ENCODE results near the gene OR7D2. TPM values are rescaled to one million over a fixed set of nuclear protein-coding genes. Genes with fewer than 3 reads are reported as not detected.

The OR7D2 gene
- polyA plus RNA-seq, 5 donors: 0.05 to 2.0 (median 0.12) TPM

DNA sequence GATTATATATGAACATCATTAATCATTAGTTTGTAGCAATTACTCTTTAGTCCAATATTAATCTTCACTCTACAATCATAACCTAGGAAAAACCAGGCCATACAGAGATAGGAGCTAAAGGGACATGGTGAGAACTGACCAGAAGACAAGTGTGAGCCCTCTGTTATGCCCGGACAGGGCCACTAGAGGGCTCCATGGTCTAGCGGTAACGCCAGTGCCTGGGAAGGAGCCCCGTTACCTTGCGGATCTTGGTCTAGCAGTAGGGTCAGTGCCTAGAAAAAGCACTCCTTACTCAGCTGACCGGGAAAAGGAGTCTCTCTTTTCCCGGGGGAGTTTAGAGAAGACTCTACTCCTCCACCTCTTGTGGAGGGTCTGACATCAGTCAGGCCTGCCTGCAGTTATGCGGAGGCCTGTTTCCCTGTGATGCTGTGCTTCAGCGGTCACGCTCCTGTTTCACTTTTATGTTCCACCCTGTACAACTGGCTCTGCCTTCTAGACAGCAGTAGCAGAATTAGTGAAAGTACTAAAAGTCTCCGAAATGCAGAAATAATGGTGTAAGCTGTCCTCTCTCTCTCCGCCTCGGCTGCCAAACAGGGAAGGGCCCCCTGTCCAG, 26.8 kb downstream of the OR7D2 start:
- DNase-seq: peak; percentile 47 to 53

DNA sequence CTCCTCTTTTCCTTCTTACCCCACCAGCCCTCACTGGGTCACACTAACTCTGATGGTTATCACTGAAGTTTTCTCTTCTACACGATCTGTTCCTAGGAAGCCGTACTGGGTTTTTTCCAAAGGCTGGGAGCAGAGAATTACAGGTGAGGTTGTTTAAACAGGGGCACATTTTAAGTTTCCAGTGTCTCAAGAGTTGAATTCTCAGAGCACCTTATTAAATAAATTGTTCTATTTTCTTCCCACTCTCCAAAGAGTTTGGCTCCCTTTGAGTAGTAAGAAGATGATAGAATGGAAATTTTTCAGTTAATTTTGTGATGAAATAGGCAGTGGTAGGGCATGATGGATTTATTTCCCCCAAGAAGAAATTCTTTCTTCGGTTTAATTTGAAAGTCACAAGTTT, 40.7 kb downstream of the OR7D2 start, which contains the start of gene OR7D4:
OR7D4 (minus strand) TSS at position 101 of the 400 bp plus-strand sequence. CDS start 4,752 bp downstream, outside the sequence.
- DNase-seq: no peak

Other genes starting within 250 kb of the OR7D2 start
- gene MUC16, start 168.6 kb upstream of the OR7D2 start, polyA plus RNA-seq (ENCODE audit: insufficient read depth in 1 of 5, insufficient read length in 5 of 5, low replicate concordance in 1 of 5): under 1 TPM in 3 of 5 donors, not detected in 2; under 0.01 to 0.09 (median 0.01) TPM
- gene OR1M1, start 91.9 kb upstream of the OR7D2 start, polyA plus RNA-seq (ENCODE audit: insufficient read depth in 1 of 5, insufficient read length in 5 of 5, low replicate concordance in 1 of 5): under 1 TPM in 2 of 5 donors, not detected in 3; 0.04 to 0.12 TPM
- gene OR7G2, start 71.5 kb upstream of the OR7D2 start, polyA plus RNA-seq (ENCODE audit: insufficient read depth in 1 of 5, insufficient read length in 5 of 5, low replicate concordance in 1 of 5): under 1 TPM in 4 of 5 donors, not detected in 1; 0.04 to 0.08 (median 0.05) TPM
- not detected for gene OR7G1, start 63.2 kb upstream of the OR7D2 start, polyA plus RNA-seq (ENCODE audit: insufficient read depth in 1 of 5, insufficient read length in 5 of 5, low replicate concordance in 1 of 5)
- gene OR7G3, start 52.0 kb upstream of the OR7D2 start, polyA plus RNA-seq (ENCODE audit: insufficient read depth in 1 of 5, insufficient read length in 5 of 5, low replicate concordance in 1 of 5): not detected
- gene ZNF317, start 38.6 kb upstream of the OR7D2 start, polyA plus RNA-seq (ENCODE audit: insufficient read depth in 1 of 5, insufficient read length in 5 of 5, low replicate concordance in 1 of 5): 10 to 100 TPM; 26.6 to 32.8 (median 32.0) TPM
- under 1 TPM; 0.04 to 0.10 (median 0.06) TPM for gene OR7D4, start 40.6 kb downstream of the OR7D2 start, polyA plus RNA-seq (ENCODE audit: insufficient read depth in 1 of 5, insufficient read length in 5 of 5, low replicate concordance in 1 of 5)
- not detected for gene OR7E24, start 72.0 kb downstream of the OR7D2 start, polyA plus RNA-seq (ENCODE audit: insufficient read depth in 1 of 5, insufficient read length in 5 of 5, low replicate concordance in 1 of 5)
- 1 to 10 TPM; 4.0 to 8.5 (median 7.1) TPM for gene ZNF699, start 130.9 kb downstream of the OR7D2 start, polyA plus RNA-seq (ENCODE audit: insufficient read depth in 1 of 5, insufficient read length in 5 of 5, low replicate concordance in 1 of 5)
- 10 to 100 TPM; 61.9 to 87.0 (median 72.3) TPM for gene ZNF559, start 145.2 kb downstream of the OR7D2 start, polyA plus RNA-seq (ENCODE audit: insufficient read depth in 1 of 5, insufficient read length in 5 of 5, low replicate concordance in 1 of 5)
- 10 to 100 TPM; 11.8 to 18.4 (median 15.6) TPM for gene ZNF177, start 184.0 kb downstream of the OR7D2 start, polyA plus RNA-seq (ENCODE audit: insufficient read depth in 1 of 5, insufficient read length in 5 of 5, low replicate concordance in 1 of 5)

Data from right lung (tissue), 5 donors.